Measurements from ENCODE around the gene INTS1.
"Not testable (repeated sequence)": the region's sequence is repeated elsewhere in the genome, so short reads cannot be mapped to it uniquely, and the experiment has no call there.

The INTS1 gene

GRCh38 chr7:1529383-1530116 lies 25.4 kb upstream of the INTS1 start:
- DNase-seq: no peak

GRCh38 chr7:1526271-1526754 lies 22.1 kb upstream of the INTS1 start:
- no peak for DNase-seq

GRCh38 chr7:1525409-1525808 lies 21.2 kb upstream of the INTS1 start:
- no peak for DNase-seq

- no peak for DNase-seq
Observed at GRCh38 chr7:1523844-1524243, 19.7 kb upstream of the INTS1 start.

- no peak for DNase-seq
Observed at GRCh38 chr7:1523208-1523607, 19.0 kb upstream of the INTS1 start.

GRCh38 chr7:1521456-1521855 lies 17.3 kb upstream of the INTS1 start:
- DNase-seq: no peak

GRCh38 chr7:1520539-1521234 lies 16.5 kb upstream of the INTS1 start:
- DNase-seq: no peak

GRCh38 chr7:1519322-1519922 lies 15.2 kb upstream of the INTS1 start:
- DNase-seq: not testable (repeated sequence)

GRCh38 chr7:1516586-1517251 lies 12.5 kb upstream of the INTS1 start:
- DNase-seq: no peak

- DNase-seq: not testable (repeated sequence)
Observed at GRCh38 chr7:1515509-1515967, 11.3 kb upstream of the INTS1 start.

- no peak for DNase-seq
Observed at GRCh38 chr7:1514995-1515401, 10.8 kb upstream of the INTS1 start.

GRCh38 chr7:1514407-1514806 lies 10.2 kb upstream of the INTS1 start:
- no peak for DNase-seq

GRCh38 chr7:1513657-1514095 lies 9.5 kb upstream of the INTS1 start:
- DNase-seq: no peak

GRCh38 chr7:1512781-1513656 lies 8.8 kb upstream of the INTS1 start:
- no peak for DNase-seq

- DNase-seq: no peak
Observed at GRCh38 chr7:1511444-1512422, 7.5 kb upstream of the INTS1 start.

- DNase-seq: no peak
Observed at GRCh38 chr7:1510780-1511154, 6.6 kb upstream of the INTS1 start.

GRCh38 chr7:1509226-1509625 lies 5.0 kb upstream of the INTS1 start:
- DNase-seq: no peak

GRCh38 chr7:1508277-1508758 lies 4.1 kb upstream of the INTS1 start:
- no peak for DNase-seq

GRCh38 chr7:1505731-1506550 lies 1.8 kb upstream of the INTS1 start:
- no peak for DNase-seq

- DNase-seq: no peak
Observed at GRCh38 chr7:1503390-1503789, 799 bp downstream of the INTS1 start.
